ENCODE measurements around the gene NKX6-2.
"Not testable (repeated sequence)": the region's sequence is repeated elsewhere in the genome, so short reads cannot be mapped to it uniquely, and the experiment has no call there.

Gene NKX6-2

GRCh38 chr10:132777441-132777840, 8.5 kb downstream of the NKX6-2 start:
- DNase-seq, result no peak

- no peak for DNase-seq
These were observed 9.1 kb downstream of the NKX6-2 start for GRCh38 chr10:132776821-132777220.

GRCh38 chr10:132776186-132776585, 9.8 kb downstream of the NKX6-2 start:
- no peak for DNase-seq

GRCh38 chr10:132774902-132775863, 10.8 kb downstream of the NKX6-2 start:
- no peak for DNase-seq

- DNase-seq, result no peak
These were observed 11.6 kb downstream of the NKX6-2 start for GRCh38 chr10:132774181-132774901.

- not testable (repeated sequence) for DNase-seq
These were observed 13.1 kb downstream of the NKX6-2 start for GRCh38 chr10:132772816-132773215.

GRCh38 chr10:132770061-132771021, 15.6 kb downstream of the NKX6-2 start:
- no peak for DNase-seq

GRCh38 chr10:132768346-132769248, 17.4 kb downstream of the NKX6-2 start:
- no peak for DNase-seq

- no peak for DNase-seq
These were observed 19.7 kb downstream of the NKX6-2 start for GRCh38 chr10:132766291-132766690.

- DNase-seq, result no peak
These were observed 20.5 kb downstream of the NKX6-2 start for GRCh38 chr10:132765435-132765834.

- no peak for DNase-seq
These were observed 21.8 kb downstream of the NKX6-2 start for GRCh38 chr10:132764108-132764507.

GRCh38 chr10:132763545-132763944, 22.4 kb downstream of the NKX6-2 start:
- no peak for DNase-seq

GRCh38 chr10:132762267-132762666, 23.7 kb downstream of the NKX6-2 start:
- no peak for DNase-seq

- DNase-seq, result no peak
These were observed 24.4 kb downstream of the NKX6-2 start for GRCh38 chr10:132761395-132762060.

GRCh38 chr10:132758865-132759264, 27.1 kb downstream of the NKX6-2 start:
- no peak for DNase-seq

- no peak for DNase-seq
These were observed 28.8 kb downstream of the NKX6-2 start for GRCh38 chr10:132757171-132757570.

- no peak for DNase-seq
These were observed 29.4 kb downstream of the NKX6-2 start for GRCh38 chr10:132756591-132756990.

GRCh38 chr10:132755166-132755711, 30.7 kb downstream of the NKX6-2 start:
- DNase-seq, result no peak

GRCh38 chr10:132754071-132754470, 31.9 kb downstream of the NKX6-2 start:
- DNase-seq, result no peak

GRCh38 chr10:132753596-132753995, 32.4 kb downstream of the NKX6-2 start:
- no peak for DNase-seq

GRCh38 chr10:132752961-132753360, 33.0 kb downstream of the NKX6-2 start:
- no peak for DNase-seq

Measured in activated CD4-positive, alpha-beta T cell treated with anti-CD3 and anti-CD28 coated beads, Interleukin-2, amount 50 U/mL, for 16 hours (primary cell).